Naive thymus-derived CD4-positive, alpha-beta T cell (primary cell): ENCODE data around the gene SLC25A22. TPM values are rescaled to one million over a fixed set of nuclear protein-coding genes. Genes with fewer than 3 reads are reported as not detected.

Source experiments
- ATAC-seq: fragments of 150-1000 bp; cut with Tn5 transposase; 2 replicates; pipeline ENCODE4 v1.10.0; 2021; ENCODE audit warnings: mild to moderate bottlenecking, moderate library complexity
- CTCF ChIA-PET: fragments of 350-600 bp; sonication (Branson Sonifier 250); formaldehyde crosslinking; loops from one replicate; lab custom pipeline; 2021; ENCODE audit warnings: antibody characterized with exemption; lab: Charles Lee
- POLR2A ChIA-PET: fragments of 350-600 bp; sonication (Branson Sonifier 250); formaldehyde crosslinking; loops from one replicate; lab custom pipeline; 2021; ENCODE audit warnings: antibody characterized with exemption, inconsistent platforms; lab: Charles Lee
- DNase-seq, 9 donors: peaks; one replicate each; pipeline versions ENCODE4 v3.0.0 to v3.0.0-alpha.2; 2020 to 2022; ENCODE audit warnings: mixed read lengths in 1 of 9
- H3K27ac ChIP-seq: one replicate; pipeline ENCODE4 v1.7.0; 2013; ENCODE audit warnings: mild to moderate bottlenecking, low read depth, low read length, moderate library complexity
- H3K27me3 ChIP-seq, 2 donors: one replicate each; pipeline ENCODE4 v1.7.0; 2013; ENCODE audit warnings: low read length in 2 of 2, mild to moderate bottlenecking in 2 of 2, moderate library complexity in 2 of 2; ENCODE audit not compliant: control insufficient read depth in 2 of 2, insufficient read depth in 2 of 2
- H3K36me3 ChIP-seq, 3 experiments: 1 replicate in 2 of 3; 2 replicates in 1 of 3; pipeline ENCODE4 v1.7.0; 2013; ENCODE audit warnings: low read length in 3 of 3, mild to moderate bottlenecking in 3 of 3, moderate library complexity in 1 of 3; ENCODE audit not compliant: insufficient read depth in 3 of 3, control insufficient read depth in 2 of 3
- H3K4me1 ChIP-seq, 2 donors: one replicate each; pipeline ENCODE4 v1.7.0; 2013; ENCODE audit warnings: low read length in 2 of 2, mild to moderate bottlenecking in 2 of 2, moderate library complexity in 1 of 2; ENCODE audit not compliant: control insufficient read depth in 2 of 2, insufficient read depth in 2 of 2
- H3K4me3 ChIP-seq: 2 replicates; pipeline ENCODE4 v1.7.0; 2013; ENCODE audit warnings: mild to moderate bottlenecking, low read length
- H3K9me3 ChIP-seq, 3 experiments: 1 replicate in 2 of 3; 2 replicates in 1 of 3; pipeline ENCODE4 v1.7.0; 2013; ENCODE audit warnings: low read length in 3 of 3; ENCODE audit not compliant: control insufficient read depth in 2 of 3
- H3K27ac Mint-ChIP-seq, 9 donors: one replicate each; pipeline ENCODE4 v1.8.0; 2020 to 2022; ENCODE audit warnings: mixed read lengths in 9 of 9, mild to moderate bottlenecking in 8 of 9, moderate library complexity in 5 of 9, inconsistent platforms in 2 of 9
- H3K27me3 Mint-ChIP-seq, 5 donors: one replicate each; pipeline ENCODE4 v1.8.0; 2021 to 2022; ENCODE audit warnings: mixed read lengths in 5 of 5, mild to moderate bottlenecking in 1 of 5
- H3K36me3 Mint-ChIP-seq, 5 donors: one replicate each; pipeline ENCODE4 v1.8.0; 2020 to 2022; ENCODE audit warnings: mixed read lengths in 5 of 5, mild to moderate bottlenecking in 3 of 5, inconsistent platforms in 1 of 5
- H3K4me1 Mint-ChIP-seq, 7 donors: one replicate each; pipeline ENCODE4 v1.8.0; 2020 to 2022; ENCODE audit warnings: mixed read lengths in 7 of 7, mild to moderate bottlenecking in 3 of 7, inconsistent platforms in 1 of 7
- H3K4me3 Mint-ChIP-seq, 10 donors: one replicate each; pipeline ENCODE4 v1.8.0; 2020 to 2022; ENCODE audit warnings: mild to moderate bottlenecking in 10 of 10, mixed read lengths in 10 of 10, moderate library complexity in 6 of 10, inconsistent platforms in 2 of 10
- H3K9me3 Mint-ChIP-seq, 11 donors: one replicate each; pipeline ENCODE4 v1.8.0; 2020 to 2022; ENCODE audit warnings: mixed read lengths in 11 of 11, mild to moderate bottlenecking in 4 of 11, inconsistent platforms in 1 of 11, moderate library complexity in 1 of 11
- intact Hi-C, 2 donors: fragments of 100-400 bp; cut with micrococcal nuclease; formaldehyde crosslinking; loops; one replicate each; pipeline ENCODE4 v1.15.1; 2023
- polyA plus RNA-seq, 2 donors: library from polyadenylated mRNA; unstranded; fragments of 300-500 nt; fragmentation: Illumina TruSeq; gene quantifications; one replicate each; pipeline ENCODE4 v1.2.3, GENCODE V29; 2021
- total RNA-seq, 6 experiments: library from RNA in 5 of 6; stranded (reverse) in 5 of 6; gene quantifications; 1 replicate in 5 of 6; 2 replicates in 1 of 6; pipeline ENCODE4 v1.2.3 and lab custom pipeline; 2021 to 2026

Gene SLC25A22
- total and polyA plus RNA-seq, 7 experiments from 2014 or later, result 6.4 to 58.4 (median 18.9) TPM

DNA sequence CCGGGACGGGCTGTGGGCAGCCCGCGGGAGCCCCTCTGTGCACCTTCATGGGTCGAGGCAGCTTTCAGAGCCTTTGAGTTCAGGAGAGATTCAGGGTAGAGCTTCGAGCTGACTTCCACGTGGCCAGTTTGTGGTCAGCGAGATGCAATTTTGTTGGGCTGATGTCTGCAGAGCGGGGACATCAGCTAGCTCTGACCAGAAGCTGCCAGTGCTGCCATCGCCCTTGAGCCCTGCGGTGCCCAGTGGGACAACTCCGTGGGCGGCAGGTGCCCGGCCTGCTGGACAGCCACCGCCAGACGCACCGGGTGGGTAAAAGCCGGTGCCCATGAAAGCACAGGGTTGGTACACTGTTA, 50.1 kb downstream of the SLC25A22 start:
- Mint-ChIP-seq H3K27me3 (no peaks in the 10 kb centered on the region), H3K27ac (peak overlapping the region in 8 of 9 donors; percentile 58 to 85 (median 72)), H3K9me3 (no peaks in the 10 kb centered on the region), H3K36me3 (no peaks in the 10 kb centered on the region), H3K4me3 (peak overlapping the region; percentile 74 to 91 (median 86)), H3K4me1 (peaks cover 5 to 34% (median 19%) of the 10 kb centered on the region in 7 donors)
- DNase-seq (no peak), ATAC-seq (no peak)
- Histone ChIP-seq H3K27me3 (no peaks in the 10 kb centered on the region), H3K27ac (peak overlapping the region; percentile 80), H3K36me3 (peaks cover 0 to 5% (median 0%) of the 10 kb centered on the region in 3 experiments), H3K4me1 (peaks cover 10% of the 10 kb centered on the region in 2 donors), H3K9me3 (no peaks in the 10 kb centered on the region), H3K4me3 (peak overlapping the region; percentile 67)
- intact Hi-C loops, result loop anchor here in 1 of 2 donors (5.0 kb wide), 2 partner anchors 164 to 179 kb away; partner anchors contain the start of genes AP2A2 and CHID1
- CTCF ChIA-PET, result interaction anchor here (0.7 to 2.9 kb wide), 5 partner anchors 9 to 188 kb away, joined by 3 to 8 read pairs (median 3); no protein-coding TSS in a partner anchor
- POLR2A ChIA-PET, result interaction anchor here (0.8 to 3.1 kb wide), 10 partner anchors 10 to 241 kb away, joined by 3 to 21 read pairs (median 5); partner anchors contain the start of genes GATD1, IRF7, PNPLA2 and RNH1

DNA sequence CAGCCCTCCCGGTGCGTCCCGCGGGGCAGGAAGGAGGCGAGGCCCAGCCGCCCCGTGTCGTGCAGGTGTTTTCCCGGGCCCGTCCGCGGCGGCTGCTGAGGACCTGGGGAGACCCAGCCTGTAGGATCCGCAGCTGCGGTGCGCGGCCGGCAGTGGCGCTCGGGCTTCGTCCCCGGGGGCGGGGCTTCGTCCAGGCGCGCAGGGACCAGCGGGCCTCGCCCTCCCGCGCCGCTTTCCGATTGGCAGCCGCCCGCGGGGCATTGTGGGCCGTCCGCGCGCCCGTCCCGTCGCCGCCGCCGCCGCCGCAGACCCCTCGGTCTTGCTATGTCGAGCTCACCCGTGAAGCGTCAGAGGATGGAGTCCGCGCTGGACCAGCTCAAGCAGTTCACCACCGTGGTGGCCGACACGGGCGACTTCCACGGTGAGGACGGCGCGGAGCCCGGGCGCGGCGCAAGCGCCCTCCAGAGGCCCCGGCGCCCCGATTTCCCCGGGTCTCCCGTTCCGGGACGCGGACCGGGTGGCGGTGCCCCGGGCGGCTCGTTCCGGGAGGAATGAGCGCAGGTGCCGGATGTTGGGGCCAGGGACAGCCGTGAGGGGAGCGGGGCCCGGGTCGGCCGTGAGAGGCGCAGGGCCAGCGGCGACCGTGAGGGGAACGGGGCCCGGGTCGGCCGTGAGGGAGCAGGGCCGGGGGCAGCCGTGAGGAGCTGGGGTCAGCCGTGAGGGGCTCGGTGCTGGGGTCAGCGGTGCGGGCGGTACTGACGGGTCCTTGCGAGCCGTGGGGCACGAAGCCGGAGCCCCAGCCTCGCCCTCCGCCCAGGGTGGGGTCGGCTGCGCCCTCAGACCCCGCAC, 50.7 kb downstream of the SLC25A22 start, which contains the start of gene TALDO1:
TSS of gene TALDO1 (plus strand) at position 307 of the 849 bp plus-strand sequence. CDS start at position 325, 18 bp downstream.
- Mint-ChIP-seq H3K27ac (peak within 1 kb of the TSS; percentile 73 to 90 (median 83)), H3K4me3 (peak within 1 kb of the TSS; percentile 80 to 93 (median 88)), H3K27me3 (no peaks in the 10 kb centered on the region), H3K36me3 (no peaks in the 10 kb centered on the region), H3K4me1 (peaks cover 5 to 28% (median 19%) of the 10 kb centered on the region in 7 donors), H3K9me3 (no peaks in the 10 kb centered on the region)
- Histone ChIP-seq H3K4me1 (peaks cover 10% of the 10 kb centered on the region in 2 donors), H3K9me3 (no peaks in the 10 kb centered on the region), H3K27me3 (no peaks in the 10 kb centered on the region), H3K36me3 (peaks cover 0 to 5% (median 0%) of the 10 kb centered on the region in 3 experiments), H3K4me3 (peak within 1 kb of the TSS; percentile 67), H3K27ac (peak within 1 kb of the TSS; percentile 80)
- ATAC-seq, result peak; percentile 92
- DNase-seq, result peak; percentile 54 to 96 (median 60)
- ChIA-PET POLR2A (interaction anchor here (0.8 to 3.1 kb wide), 11 partner anchors 10 to 241 kb away, joined by 3 to 21 read pairs (median 4); partner anchors contain the start of genes GATD1, IRF7 and RNH1), CTCF (interaction anchor here (0.6 to 2.9 kb wide), 5 partner anchors 17 to 511 kb away, joined by 3 to 8 read pairs (median 3); partner anchors contain the start of gene PSMD13)
- intact Hi-C loops, result loop anchor here (1.0 to 5.0 kb wide), 7 partner anchors 17 to 180 kb away; partner anchors contain the start of genes AP2A2 (in 1 of the 2), CHID1 (in 1 of the 2) and GATD1 (in 1 of the 2)

DNA sequence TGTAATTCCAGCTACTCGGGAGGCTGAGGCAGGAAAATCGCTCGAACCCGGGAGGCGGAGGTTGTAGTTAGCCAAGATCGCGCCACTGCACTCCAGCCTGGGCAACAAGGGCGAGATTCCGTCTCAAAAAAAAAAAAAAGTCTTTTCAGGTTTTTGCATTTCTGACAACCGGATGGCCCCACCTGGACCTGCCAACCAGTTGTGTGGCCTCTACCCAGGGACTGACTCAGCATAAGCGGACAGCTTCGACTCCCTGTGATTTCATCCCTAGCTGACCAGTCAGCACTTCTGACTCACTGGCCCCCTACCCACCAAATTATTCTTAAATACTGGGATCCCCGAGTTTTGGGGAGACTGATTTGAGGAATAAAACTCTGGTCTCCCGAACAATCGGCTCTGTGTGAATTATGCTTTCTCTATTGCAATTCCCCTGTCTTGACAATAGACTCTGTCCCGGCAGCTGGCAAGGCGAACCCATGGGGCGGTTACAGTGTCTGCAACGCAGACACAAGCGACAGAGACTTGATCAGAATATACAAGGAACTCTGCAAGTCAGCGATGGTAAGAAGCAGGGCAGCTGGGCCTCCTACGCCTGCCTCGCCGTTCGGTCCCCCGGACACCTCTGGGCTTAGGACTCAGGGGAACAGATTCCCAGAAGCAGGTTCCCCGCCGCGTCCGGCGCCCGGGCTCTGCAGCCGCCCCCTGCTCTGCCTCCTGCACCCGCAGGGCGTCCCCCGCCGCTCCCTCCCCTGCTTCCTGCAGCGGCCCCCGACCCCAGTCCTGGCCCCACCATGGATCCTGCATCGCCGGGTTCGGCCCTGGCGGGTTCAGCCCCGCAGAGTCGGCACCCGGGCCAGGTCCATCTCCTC, 51.6 kb downstream of the SLC25A22 start:
- peak overlapping the region; percentile 67 to 90 (median 83) for H3K27ac Mint-ChIP-seq
- Histone ChIP-seq H3K27ac (peak overlapping the region; percentile 80), H3K36me3 (peaks cover 0 to 5% (median 0%) of the 10 kb centered on the region in 3 experiments), H3K27me3 (no peaks in the 10 kb centered on the region), H3K4me3 (peak overlapping the region; percentile 67), H3K4me1 (peaks cover 10% of the 10 kb centered on the region in 2 donors), H3K9me3 (no peaks in the 10 kb centered on the region)
- H3K27me3 Mint-ChIP-seq, result no peaks in the 10 kb centered on the region
- no peaks in the 10 kb centered on the region for H3K9me3 Mint-ChIP-seq
- H3K4me3 Mint-ChIP-seq, result peak overlapping the region; percentile 80 to 93 (median 88)
- intact Hi-C loops, result loop anchor here (1.0 to 5.0 kb wide), 7 partner anchors 18 to 181 kb away; partner anchors contain the start of genes AP2A2 (in 1 of the 2), CHID1 (in 1 of the 2) and GATD1 (in 1 of the 2)
- ATAC-seq (peak; percentile 58), DNase-seq (peak in 6 of 9 donors; percentile 34 to 50 (median 41))
- ChIA-PET POLR2A (interaction anchor here (0.8 to 3.1 kb wide), 8 partner anchors 9 to 240 kb away, joined by 3 to 21 read pairs (median 3); partner anchors contain the start of genes GATD1 and IRF7), CTCF (interaction anchor here (0.6 to 2.9 kb wide), 5 partner anchors 17 to 510 kb away, joined by 3 to 8 read pairs (median 5); partner anchors contain the start of gene PSMD13)
- H3K36me3 Mint-ChIP-seq, result no peaks in the 10 kb centered on the region
- H3K4me1 Mint-ChIP-seq, result peaks cover 5 to 26% (median 19%) of the 10 kb centered on the region in 7 donors

DNA sequence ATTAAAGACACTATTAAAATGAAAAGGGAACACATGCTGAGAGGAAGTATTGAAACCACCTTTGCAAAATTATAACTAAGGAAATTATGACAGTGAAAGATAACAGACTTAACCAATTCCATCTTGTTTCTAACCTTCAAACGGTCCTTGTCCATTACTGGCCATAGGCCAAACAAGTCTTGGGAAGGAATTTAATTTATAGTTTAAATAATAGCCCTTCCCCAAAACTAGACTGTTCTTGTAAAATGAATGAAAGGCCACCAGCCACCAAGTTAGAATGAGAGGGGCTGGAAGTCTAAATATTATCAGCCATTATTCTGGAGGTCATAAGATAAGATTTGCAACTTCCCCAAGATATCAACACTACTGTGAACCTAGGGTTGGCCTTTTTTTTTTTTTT, 52.7 kb downstream of the SLC25A22 start:
- Histone ChIP-seq H3K4me3 (no peak overlapping the region), H3K27me3 (no peaks in the 10 kb centered on the region), H3K9me3 (no peaks in the 10 kb centered on the region), H3K27ac (no peak overlapping the region), H3K36me3 (peaks cover 0 to 5% (median 0%) of the 10 kb centered on the region in 3 experiments), H3K4me1 (peaks cover 10% of the 10 kb centered on the region in 2 donors)
- Mint-ChIP-seq H3K36me3 (no peaks in the 10 kb centered on the region), H3K27ac (no peak overlapping the region), H3K4me1 (peaks cover 5 to 24% (median 19%) of the 10 kb centered on the region in 7 donors), H3K4me3 (peak overlapping the region in 5 of 10 donors; percentile 4 to 88 (median 29)), H3K27me3 (no peaks in the 10 kb centered on the region), H3K9me3 (no peaks in the 10 kb centered on the region)
- POLR2A ChIA-PET, result interaction anchor here (1.0 to 1.3 kb wide), 2 partner anchors 61 to 239 kb away, joined by 3 read pairs; no protein-coding TSS in a partner anchor
- intact Hi-C loops, result loop anchor here in 1 of 2 donors (5.0 kb wide), 2 partner anchors 167 to 182 kb away; partner anchors contain the start of genes AP2A2 and CHID1
- CTCF ChIA-PET, result interaction anchor here (0.6 to 1.8 kb wide), 3 partner anchors 21 to 64 kb away, joined by 3 to 5 read pairs (median 4); partner anchors contain the start of gene RPLP2
- DNase-seq (no peak), ATAC-seq (no peak)

DNA sequence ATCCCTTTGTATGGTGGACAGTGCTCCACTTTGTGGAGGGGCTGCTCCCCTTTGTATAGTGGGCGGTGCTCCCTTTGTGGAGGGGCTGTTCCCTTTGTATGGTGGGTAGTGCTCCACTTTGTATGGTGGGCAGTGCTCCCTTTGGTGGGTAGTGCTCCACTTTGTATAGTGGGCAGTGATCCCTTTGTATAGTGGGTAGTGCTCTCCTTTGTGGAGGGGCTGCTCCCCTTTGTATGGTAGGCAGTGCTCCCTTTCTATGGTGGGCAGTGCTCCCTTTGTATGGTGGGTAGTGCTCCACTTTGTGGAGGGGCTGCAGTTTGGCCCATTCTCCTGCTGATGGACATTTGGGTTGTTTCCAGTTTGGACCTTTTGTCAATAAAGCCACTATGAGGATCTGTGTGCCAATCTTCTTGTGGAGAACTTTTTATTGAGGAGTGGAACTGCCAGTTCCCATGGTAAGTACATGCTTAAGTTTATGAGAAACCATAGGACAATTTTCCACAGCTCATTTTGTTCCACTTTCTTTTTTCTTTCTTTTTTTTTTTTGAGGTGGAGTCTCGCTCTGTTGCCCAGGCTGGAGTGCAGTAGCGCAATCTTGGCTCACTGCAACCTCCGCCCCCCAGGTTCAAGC, 55.4 kb downstream of the SLC25A22 start:
- Mint-ChIP-seq H3K27me3 (peaks cover 0 to 6% (median 0%) of the 10 kb centered on the region in 5 donors), H3K4me1 (peaks cover 8 to 20% (median 14%) of the 10 kb centered on the region in 7 donors), H3K4me3 (no peak overlapping the region), H3K36me3 (no peaks in the 10 kb centered on the region), H3K27ac (no peak overlapping the region), H3K9me3 (no peaks in the 10 kb centered on the region)
- Histone ChIP-seq H3K9me3 (no peaks in the 10 kb centered on the region), H3K36me3 (peaks cover 0 to 4% (median 0%) of the 10 kb centered on the region in 3 experiments), H3K4me1 (peaks cover 3 to 5% of the 10 kb centered on the region in 2 donors), H3K4me3 (no peak overlapping the region), H3K27me3 (no peaks in the 10 kb centered on the region), H3K27ac (no peak overlapping the region)
- DNase-seq, result no peak
- intact Hi-C loops, result no loop called here
- CTCF ChIA-PET, result no interaction called here
- POLR2A ChIA-PET, result no interaction called here
- ATAC-seq, result no peak
